NCI-H2029 (cell line): ENCODE data around the gene CREB5.

Experiments
- DNase-seq: peaks from one replicate; lab custom pipeline; 2025; lab: John Stamatoyannopoulos, UW

The CREB5 gene

GRCh38 chr7:28407651-28408050, 4.7 kb upstream of the CREB5 start:
- no peak for DNase-seq

- no peak for DNase-seq
Observed at GRCh38 chr7:28408105-28408959, 4.0 kb upstream of the CREB5 start.

GRCh38 chr7:28408960-28409715, 3.2 kb upstream of the CREB5 start:
- DNase-seq, result peak; percentile 78

- DNase-seq, result peak; percentile 13
Observed at GRCh38 chr7:28409716-28410627, 2.3 kb upstream of the CREB5 start.

- peak; percentile 34 for DNase-seq
Observed at GRCh38 chr7:28410628-28411531, 1.4 kb upstream of the CREB5 start.

DNA sequence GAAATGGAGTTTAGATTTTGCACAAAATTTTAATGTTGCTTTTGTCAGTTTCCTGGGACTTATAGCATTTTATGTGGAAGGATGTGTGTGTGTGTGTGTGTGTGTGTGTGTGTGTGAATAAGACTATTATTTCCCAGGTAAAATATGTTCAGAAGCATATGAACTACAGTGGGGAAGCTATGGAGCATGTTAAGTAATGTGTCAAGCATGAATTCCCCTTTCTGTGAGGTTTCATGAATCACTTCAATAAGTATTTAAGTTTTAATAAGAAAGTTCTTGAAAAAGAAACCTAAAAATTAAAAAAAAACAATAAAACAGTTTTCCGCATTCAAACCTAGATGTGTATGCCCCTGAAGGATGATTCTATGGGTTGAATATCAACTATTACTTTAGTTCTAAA, 693 bp downstream of the CREB5 start:
- DNase-seq, result no peak

- DNase-seq, result no peak
Observed at GRCh38 chr7:28414453-28414852, 2.1 kb downstream of the CREB5 start.

GRCh38 chr7:28417321-28417940, 5.1 kb downstream of the CREB5 start:
- no peak for DNase-seq

- DNase-seq, result no peak
Observed at GRCh38 chr7:28418311-28418710, 6.0 kb downstream of the CREB5 start.

DNA sequence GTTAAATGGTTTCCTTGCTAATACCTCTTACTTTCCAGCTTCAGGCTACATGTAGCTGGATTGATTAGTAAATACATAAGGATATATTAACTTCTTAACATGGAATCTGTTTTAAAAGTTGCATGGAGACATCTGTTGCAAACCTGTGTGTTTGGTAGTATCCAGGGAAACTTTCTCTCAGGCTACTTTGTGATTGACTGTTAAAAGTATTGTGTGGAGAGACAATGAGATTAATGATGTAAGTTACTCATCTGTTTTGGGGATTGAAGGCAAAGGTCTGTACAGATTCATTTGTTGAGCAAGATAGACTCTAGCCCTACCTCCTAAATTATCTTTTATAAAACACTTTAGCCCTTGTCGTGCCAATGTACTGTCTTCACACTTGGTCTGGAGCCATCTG, 6.6 kb downstream of the CREB5 start:
- no peak for DNase-seq

- DNase-seq, result no peak
Observed at GRCh38 chr7:28419716-28420115, 7.4 kb downstream of the CREB5 start.

GRCh38 chr7:28423112-28423511, 10.8 kb downstream of the CREB5 start:
- no peak for DNase-seq

GRCh38 chr7:28423918-28424514, 11.7 kb downstream of the CREB5 start:
- no peak for DNase-seq

DNA sequence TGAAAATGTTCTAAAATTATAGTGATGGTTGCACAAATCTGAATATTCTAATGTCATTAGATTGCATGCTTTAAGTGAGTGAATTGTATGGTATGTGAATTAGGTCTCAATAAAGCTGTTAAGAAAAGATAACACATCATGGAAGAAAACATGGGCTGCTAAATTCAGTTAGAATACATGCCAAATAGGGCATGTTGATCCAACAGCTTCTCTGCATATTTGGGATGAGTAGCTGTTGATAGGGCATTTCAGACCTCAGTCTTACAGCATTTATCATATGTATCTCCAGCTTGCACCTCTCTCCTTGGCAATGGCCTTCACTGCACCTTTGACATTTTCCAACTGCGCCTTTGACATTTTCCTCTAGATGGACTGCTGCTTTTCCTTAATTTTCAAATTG, 13.2 kb downstream of the CREB5 start:
- no peak for DNase-seq

DNA sequence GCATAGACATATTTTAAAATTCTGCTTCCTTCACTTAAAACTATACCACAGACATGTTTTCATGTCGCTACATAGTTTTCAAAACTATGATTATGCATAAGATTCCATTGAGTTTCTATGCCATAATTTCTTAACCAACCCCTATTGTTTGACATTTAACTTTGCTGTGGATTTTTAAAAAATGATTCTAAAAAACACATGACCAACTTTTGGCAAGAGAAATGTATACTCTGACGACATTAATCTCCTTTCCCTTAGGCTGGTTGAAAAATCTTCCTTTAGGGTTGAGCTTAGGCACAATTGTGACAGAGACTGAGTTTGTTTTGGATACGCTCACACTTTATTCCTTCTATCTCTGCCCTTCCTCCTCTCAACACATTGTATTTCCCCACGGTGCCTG, 14.9 kb downstream of the CREB5 start:
- no peak for DNase-seq

- DNase-seq, result no peak
Observed at GRCh38 chr7:28430616-28431015, 18.3 kb downstream of the CREB5 start.

- DNase-seq, result no peak
Observed at GRCh38 chr7:28432105-28432504, 19.8 kb downstream of the CREB5 start.

GRCh38 chr7:28433039-28433438, 20.7 kb downstream of the CREB5 start:
- no peak for DNase-seq

DNA sequence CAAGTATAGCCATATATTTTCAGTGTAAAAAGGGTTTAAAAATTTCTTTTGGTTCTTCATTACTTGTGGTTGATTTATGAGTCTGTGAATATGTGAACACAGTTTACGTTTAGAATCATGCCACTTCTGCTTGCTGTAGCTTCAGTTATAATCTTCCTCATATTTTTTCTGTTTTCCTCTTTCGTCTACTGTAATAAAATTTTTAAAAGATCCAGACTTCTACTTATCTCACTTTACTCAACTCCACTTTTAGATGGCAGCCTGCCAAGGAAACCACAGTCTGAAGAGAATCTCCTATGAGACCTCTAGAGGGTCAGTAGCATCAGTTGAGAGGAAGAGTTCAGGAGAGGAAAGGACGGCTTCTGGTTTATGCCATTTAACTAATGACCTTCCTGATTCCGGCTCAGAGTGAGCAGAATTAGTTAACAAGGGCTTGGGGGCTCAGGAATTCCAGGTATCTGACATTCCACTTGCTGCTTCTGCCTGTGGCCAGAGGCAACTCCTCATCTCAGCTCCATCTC, 21.4 kb downstream of the CREB5 start:
- no peak for DNase-seq

- no peak for DNase-seq
Observed at GRCh38 chr7:28434510-28434909, 22.2 kb downstream of the CREB5 start.
